IMR-90 (cell line): ENCODE results near the gene WRAP53. TPM values are rescaled to one million over a fixed set of nuclear protein-coding genes. Genes with fewer than 3 reads are reported as not detected.

Source experiments
- ATAC-seq: fragments of 200-7000 bp; cut with Tn5 transposase; 2 replicates; pipeline ENCODE4 v1.9.1; 2020; ENCODE audit warnings: low read depth, mild to moderate bottlenecking, moderate library complexity
- BruUV-seq: library from RNA; stranded (reverse); fragments of 400-500 nt; replicated peaks from 2 replicates; lab custom pipeline; 2021; lab: Mats Ljungman, UMichigan
- CTCF ChIA-PET: fragments of 300-600 bp; formaldehyde crosslinking; extraction: SDS; loops from one replicate; lab custom pipeline; 2021; ENCODE audit warnings: antibody characterized with exemption; lab: Yijun Ruan, JAX
- POLR2A ChIA-PET: fragments of 300-600 bp; sonication (Branson Sonifier 250); formaldehyde crosslinking; loops from one replicate; lab custom pipeline; 2022; ENCODE audit warnings: antibody characterized with exemption; ENCODE audit not compliant: unreplicated experiment; lab: Charles Lee
- DNase-seq: peaks from one replicate; pipeline ENCODE4 v3.0.0; 2013
- H2AFZ ChIP-seq: replicated peaks from 2 replicates; pipeline ENCODE3; 2013; ENCODE audit warnings: low read length, mild to moderate bottlenecking; ENCODE audit not compliant: poor library complexity
- H2AK5ac ChIP-seq: 2 replicates; pipeline ENCODE4 v1.6.1; 2013; ENCODE audit warnings: low read depth, low read length, inconsistent platforms
- H2AK9ac ChIP-seq: replicated peaks from 2 replicates; pipeline ENCODE3; 2013; ENCODE audit warnings: mild to moderate bottlenecking, low read depth, low read length, moderate library complexity; ENCODE audit not compliant: poor library complexity
- H2BK120ac ChIP-seq: 2 replicates; pipeline ENCODE4 v1.6.1; 2013; ENCODE audit warnings: low read depth, low read length, inconsistent platforms
- H2BK15ac ChIP-seq: 3 replicates; pipeline ENCODE4 v1.6.1; 2013; ENCODE audit warnings: low read depth, low read length, inconsistent platforms
- H2BK20ac ChIP-seq: 2 replicates; pipeline ENCODE4 v1.6.1; 2013; ENCODE audit warnings: low read depth, mild to moderate bottlenecking, inconsistent platforms, low read length, moderate library complexity
- H2BK5ac ChIP-seq: 2 replicates; pipeline ENCODE4 v1.6.1; 2013; ENCODE audit warnings: mild to moderate bottlenecking, low read depth, low read length, inconsistent platforms; ENCODE audit not compliant: poor library complexity, severe bottlenecking
- H3K14ac ChIP-seq: replicated peaks from 2 replicates; pipeline ENCODE4 v1.6.1; 2013; ENCODE audit warnings: low read depth, low read length, inconsistent platforms
- H3K18ac ChIP-seq: 2 replicates; pipeline ENCODE4 v1.6.1; 2013; ENCODE audit warnings: low read depth, low read length, control low read depth
- H3K23ac ChIP-seq: 2 replicates; pipeline ENCODE4 v1.6.1; 2013; ENCODE audit warnings: low read depth, low read length, inconsistent platforms
- H3K27ac ChIP-seq: 2 replicates; pipeline ENCODE4 v1.5.1; 2013; ENCODE audit warnings: mild to moderate bottlenecking, control low read depth, low read length; ENCODE audit not compliant: insufficient read depth
- H3K27me3 ChIP-seq: 2 replicates; pipeline ENCODE4 v1.6.1; 2013; ENCODE audit warnings: low read length; ENCODE audit not compliant: control insufficient read depth, insufficient read depth
- H3K36me3 ChIP-seq: 2 replicates; pipeline ENCODE4 v1.6.1; 2013; ENCODE audit warnings: low read length, mixed read lengths; ENCODE audit not compliant: control insufficient read depth, insufficient read depth
- H3K4ac ChIP-seq: 2 replicates; pipeline ENCODE4 v1.6.1; 2013; ENCODE audit warnings: low read depth, low read length, inconsistent platforms
- H3K4me1 ChIP-seq: 2 replicates; pipeline ENCODE4 v1.6.1; 2013; ENCODE audit warnings: low read length, mixed read lengths; ENCODE audit not compliant: control insufficient read depth, insufficient read depth
- H3K4me2 ChIP-seq: 2 replicates; pipeline ENCODE4 v1.6.1; 2013; ENCODE audit warnings: low read depth, mild to moderate bottlenecking, control low read depth, low read length, moderate library complexity
- H3K4me3 ChIP-seq: 2 replicates; pipeline ENCODE4 v1.5.1; 2013; ENCODE audit warnings: low read depth, mild to moderate bottlenecking, control low read depth, low read length, moderate library complexity; ENCODE audit not compliant: insufficient read depth
- H3K56ac ChIP-seq: 2 replicates; pipeline ENCODE4 v1.6.1; 2013; ENCODE audit warnings: low read length, inconsistent platforms; ENCODE audit not compliant: insufficient read depth; ENCODE audit errors: extremely low read depth
- H3K79me1 ChIP-seq, 2 experiments: 2 replicates each; pipeline ENCODE4 v1.6.1; 2013; ENCODE audit warnings: low read length in 2 of 2, inconsistent platforms in 1 of 2, low read depth in 1 of 2
- H3K9ac ChIP-seq: 2 replicates; pipeline ENCODE4 v1.6.1; 2013; ENCODE audit warnings: low read depth, low read length, control low read depth
- H3K9me1 ChIP-seq: 2 replicates; pipeline ENCODE4 v1.6.1; 2013; ENCODE audit warnings: low read length, inconsistent platforms; ENCODE audit not compliant: insufficient read depth
- H3K9me3 ChIP-seq: 2 replicates; pipeline ENCODE4 v1.6.1; 2013; ENCODE audit warnings: low read length; ENCODE audit not compliant: control insufficient read depth, insufficient read depth
- H4K20me1 ChIP-seq: 2 replicates; pipeline ENCODE4 v1.6.1; 2013; ENCODE audit warnings: low read length, inconsistent platforms; ENCODE audit not compliant: insufficient read depth
- H4K5ac ChIP-seq: 2 replicates; pipeline ENCODE4 v1.6.1; 2013; ENCODE audit warnings: mild to moderate bottlenecking, low read depth, low read length, control low read depth
- H4K8ac ChIP-seq, 2 experiments: 2 replicates each; pipeline ENCODE4 v1.6.1; 2013; ENCODE audit warnings: low read depth in 2 of 2, low read length in 2 of 2, control low read depth in 1 of 2, inconsistent platforms in 1 of 2
- H4K91ac ChIP-seq: 2 replicates; pipeline ENCODE4 v1.6.1; 2013; ENCODE audit warnings: low read depth, low read length, inconsistent platforms; ENCODE audit not compliant: insufficient read depth
- CEBPB ChIP-seq: IDR thresholded peaks from 2 replicates; pipeline ENCODE4 v1.6.1; 2012; ENCODE audit warnings: low read depth, low read length, improper control_type of control experiment
- MAFK ChIP-seq: IDR thresholded peaks from 2 replicates; pipeline ENCODE4 v1.6.1; 2012; ENCODE audit warnings: low read depth, low read length, improper control_type of control experiment
- MAZ ChIP-seq: IDR thresholded peaks from 2 replicates; pipeline ENCODE4 v1.6.1; 2012; ENCODE audit warnings: low read depth, mild to moderate bottlenecking, low read length, improper control_type of control experiment, moderate library complexity, borderline replicate concordance
- MXI1 ChIP-seq: IDR thresholded peaks from 2 replicates; pipeline ENCODE4 v1.6.1; 2012; ENCODE audit warnings: low read depth, mild to moderate bottlenecking, low read length, moderate library complexity, borderline replicate concordance
- RCOR1 ChIP-seq: IDR thresholded peaks from 2 replicates; pipeline ENCODE4 v1.6.1; 2012; ENCODE audit warnings: mild to moderate bottlenecking, low read length, improper control_type of control experiment; ENCODE audit not compliant: insufficient replicate concordance
- RFX5 ChIP-seq: IDR thresholded peaks from 2 replicates; pipeline ENCODE4 v1.8.0; 2012; ENCODE audit warnings: low read depth, mild to moderate bottlenecking, low read length, moderate library complexity
- SMC3 ChIP-seq: fragments of 150-350 bp; IDR thresholded peaks from 2 replicates; pipeline ENCODE4 v1.6.1; 2016; ENCODE audit warnings: low read depth, mild to moderate bottlenecking, antibody characterized with exemption, low read length, moderate library complexity
- WGBS, 2 experiments: methylation state at CpG; one replicate each; pipeline versions ENCODE4 v1.1.5 to v1.1.7; 2013; ENCODE audit warnings: missing lambda C conversion rate in 2 of 2; ENCODE audit not compliant: insufficient read length in 1 of 2; ENCODE audit errors: extremely low coverage in 2 of 2; 5-methylcytosine and 5-hydroxymethylcytosine counted together
- dilution Hi-C: fragments of 300-500 bp; cut with HindIII; formaldehyde crosslinking; loops from one replicate; pipeline ENCODE4 v1.14.3; 2018; ENCODE audit warnings: low sequenced_read_pairs; ENCODE audit not compliant: unreplicated experiment
- in situ Hi-C: fragments of 300-500 bp; cut with MboI; formaldehyde crosslinking; loops from 3 replicates; pipeline ENCODE4 v1.14.3; 2019; ENCODE audit warnings: low sequenced_read_pairs, inconsistent platforms, mixed read lengths
- intact Hi-C: fragments of 100-400 bp; cut with micrococcal nuclease; formaldehyde crosslinking; loops from 2 replicates; pipeline ENCODE4 v1.10.0; 2022
- polyA plus RNA-seq, 3 experiments: library from polyadenylated mRNA; depleted of rRNA; stranded (reverse); fragments of >200 nt; gene quantifications; 2 replicates each; pipeline ENCODE4 v1.2.3, GENCODE V29; 2012; ENCODE audit warnings: low replicate concordance in 1 of 3
- total RNA-seq: library from RNA; depleted of rRNA; stranded (reverse); fragments of >200 nt; gene quantifications from 2 replicates; pipeline ENCODE4 v1.2.3, GENCODE V29; 2012
- TF ChIP-seq, protein P1 (sequence below): fragments of 150-350 bp; IDR thresholded peaks from 2 replicates; pipeline ENCODE4 v1.6.1; 2016; ENCODE audit warnings: low read depth, mild to moderate bottlenecking, low read length, moderate library complexity, borderline replicate concordance
- TF ChIP-seq, protein P2 (sequence below): fragments of 150-350 bp; IDR thresholded peaks from 2 replicates; pipeline ENCODE4 v1.6.1; 2017; ENCODE audit warnings: mild to moderate bottlenecking, antibody characterized with exemption, low read length, low read depth

The WRAP53 gene
- total and polyA plus RNA-seq, 2 of the 4 experiments (the other 2 are of a cell fraction) = 6.6 to 9.5 TPM

DNA sequence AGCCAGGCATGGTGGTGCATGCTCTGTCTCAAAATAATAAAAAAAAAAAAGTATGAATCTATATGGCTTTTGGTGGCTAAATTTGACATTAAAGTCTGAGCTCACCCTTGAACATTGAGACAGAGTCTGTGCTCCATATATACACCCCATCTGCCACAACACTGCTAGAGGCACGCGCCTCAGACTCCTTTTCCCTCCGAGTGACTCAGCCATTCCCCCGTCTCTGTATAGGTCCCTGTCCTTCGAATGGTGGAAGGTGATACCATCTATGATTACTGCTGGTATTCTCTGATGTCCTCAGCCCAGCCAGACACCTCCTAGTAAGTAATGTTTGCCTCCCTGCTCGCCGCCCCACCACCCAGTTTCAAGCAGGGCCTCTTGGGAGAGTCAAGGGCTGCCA, 12.2 kb downstream of the WRAP53 start:
- Histone ChIP-seq H3K9me1 (no peaks in the 10 kb centered on the region), H3K4me2 (no peak overlapping the region), H3K56ac (no peak overlapping the region), H2AK9ac (no peak overlapping the region), H2BK120ac (no peak overlapping the region), H3K4me1 (peaks cover 3% of the 10 kb centered on the region; the same call in 1 of the 2 replicates), H4K8ac (no peak overlapping the region), H3K9ac (no peak overlapping the region), H3K4ac (no peak overlapping the region), H4K5ac (no peak overlapping the region), H3K23ac (no peak overlapping the region), H2BK5ac (no peak overlapping the region), H3K79me1 (no peaks in the 10 kb centered on the region), H3K14ac (no peak overlapping the region), H3K18ac (no peak overlapping the region), H2BK15ac (no peak overlapping the region), H2BK20ac (no peak overlapping the region), H2AFZ (no peak overlapping the region), H4K91ac (no peak overlapping the region), H3K9me3 (no peaks in the 10 kb centered on the region), H3K27ac (no peak overlapping the region), H3K4me3 (no peak overlapping the region), H4K20me1 (no peaks in the 10 kb centered on the region), H2AK5ac (no peak overlapping the region), H3K36me3 (peaks cover 10% of the 10 kb centered on the region), H3K27me3 (peaks cover 18% of the 10 kb centered on the region)
- WGBS, 2 experiments = no CpG with 5 or more reads among the region's 7 CpGs
- ChIA-PET CTCF (interaction anchor here (0.6 to 1.2 kb wide), 2 partner anchors 31 to 601 kb away, joined by 3 to 5 read pairs; no protein-coding TSS in a partner anchor), POLR2A (no interaction called here)
- intact Hi-C loops = no loop called here
- DNase-seq (no peak), ATAC-seq (no peak)
- no TSS peak for BruUV-seq
- dilution Hi-C loops = no loop called here
- in situ Hi-C loops = no loop called here
- TF ChIP-seq, protein P1, sequence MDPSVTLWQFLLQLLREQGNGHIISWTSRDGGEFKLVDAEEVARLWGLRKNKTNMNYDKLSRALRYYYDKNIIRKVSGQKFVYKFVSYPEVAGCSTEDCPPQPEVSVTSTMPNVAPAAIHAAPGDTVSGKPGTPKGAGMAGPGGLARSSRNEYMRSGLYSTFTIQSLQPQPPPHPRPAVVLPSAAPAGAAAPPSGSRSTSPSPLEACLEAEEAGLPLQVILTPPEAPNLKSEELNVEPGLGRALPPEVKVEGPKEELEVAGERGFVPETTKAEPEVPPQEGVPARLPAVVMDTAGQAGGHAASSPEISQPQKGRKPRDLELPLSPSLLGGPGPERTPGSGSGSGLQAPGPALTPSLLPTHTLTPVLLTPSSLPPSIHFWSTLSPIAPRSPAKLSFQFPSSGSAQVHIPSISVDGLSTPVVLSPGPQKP = no peak
- TF ChIP-seq RCOR1 (no peak), MAZ (no peak), MXI1 (no peak), SMC3 (no peak), RFX5 (no peak), MAFK (no peak), CEBPB (no peak)
- TF ChIP-seq, protein P2, sequence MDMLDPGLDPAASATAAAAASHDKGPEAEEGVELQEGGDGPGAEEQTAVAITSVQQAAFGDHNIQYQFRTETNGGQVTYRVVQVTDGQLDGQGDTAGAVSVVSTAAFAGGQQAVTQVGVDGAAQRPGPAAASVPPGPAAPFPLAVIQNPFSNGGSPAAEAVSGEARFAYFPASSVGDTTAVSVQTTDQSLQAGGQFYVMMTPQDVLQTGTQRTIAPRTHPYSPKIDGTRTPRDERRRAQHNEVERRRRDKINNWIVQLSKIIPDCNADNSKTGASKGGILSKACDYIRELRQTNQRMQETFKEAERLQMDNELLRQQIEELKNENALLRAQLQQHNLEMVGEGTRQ = no peak
